ELR (cell line): Measurements from ENCODE around the gene CCR4.
"Not testable (repeated sequence)": the region's sequence is repeated elsewhere in the genome, so short reads cannot be mapped to it uniquely, and the experiment has no call there.

ENCODE experiments used
- DNase-seq: peaks from one replicate; pipeline ENCODE4 v3.0.0-alpha.2; 2015; ENCODE audit warnings: low read depth

The CCR4 gene

DNA sequence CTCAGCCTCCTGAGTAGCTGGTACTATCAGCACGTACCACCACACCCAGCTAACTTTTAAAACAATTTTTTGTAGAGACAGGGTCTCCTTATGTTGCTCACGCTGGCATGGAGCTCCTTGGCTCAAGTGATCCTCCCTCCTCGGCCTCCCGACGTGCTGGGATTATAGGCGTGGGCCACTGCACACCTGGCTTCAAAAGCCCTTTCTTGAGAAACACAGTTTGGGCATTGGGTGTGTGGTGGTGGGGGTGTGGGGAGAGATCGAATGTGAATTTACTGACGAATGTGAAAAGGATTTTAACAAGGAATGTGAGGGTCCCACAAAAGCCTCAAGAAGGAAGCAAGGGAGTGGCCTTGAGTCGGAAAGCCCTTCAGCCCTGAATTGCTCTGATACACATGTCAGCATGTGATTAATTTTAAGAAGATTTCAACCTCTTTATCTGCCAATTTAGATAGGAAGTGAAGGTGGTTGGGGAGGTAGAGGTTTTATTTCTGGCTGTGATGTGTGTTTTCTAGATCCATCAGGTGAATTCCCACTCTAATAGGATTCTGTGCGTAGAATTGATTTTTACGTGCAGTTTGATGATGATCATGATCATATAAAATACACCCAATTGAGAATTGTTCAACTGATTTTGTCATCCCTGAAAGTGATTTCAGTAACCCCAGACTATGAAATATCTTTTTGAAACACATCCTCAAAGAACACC, 1.1 kb downstream of the CCR4 start:
- no peak for DNase-seq

DNA sequence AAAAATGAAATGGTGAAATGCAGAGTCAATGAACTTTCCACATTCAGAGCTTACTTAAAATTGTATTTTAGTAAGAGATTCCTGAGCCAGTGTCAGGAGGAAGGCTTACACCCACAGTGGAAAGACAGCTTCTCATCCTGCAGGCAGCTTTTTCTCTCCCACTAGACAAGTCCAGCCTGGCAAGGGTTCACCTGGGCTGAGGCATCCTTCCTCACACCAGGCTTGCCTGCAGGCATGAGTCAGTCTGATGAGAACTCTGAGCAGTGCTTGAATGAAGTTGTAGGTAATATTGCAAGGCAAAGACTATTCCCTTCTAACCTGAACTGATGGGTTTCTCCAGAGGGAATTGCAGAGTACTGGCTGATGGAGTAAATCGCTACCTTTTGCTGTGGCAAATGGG, 3.1 kb downstream of the CCR4 start:
- no peak for DNase-seq

DNA sequence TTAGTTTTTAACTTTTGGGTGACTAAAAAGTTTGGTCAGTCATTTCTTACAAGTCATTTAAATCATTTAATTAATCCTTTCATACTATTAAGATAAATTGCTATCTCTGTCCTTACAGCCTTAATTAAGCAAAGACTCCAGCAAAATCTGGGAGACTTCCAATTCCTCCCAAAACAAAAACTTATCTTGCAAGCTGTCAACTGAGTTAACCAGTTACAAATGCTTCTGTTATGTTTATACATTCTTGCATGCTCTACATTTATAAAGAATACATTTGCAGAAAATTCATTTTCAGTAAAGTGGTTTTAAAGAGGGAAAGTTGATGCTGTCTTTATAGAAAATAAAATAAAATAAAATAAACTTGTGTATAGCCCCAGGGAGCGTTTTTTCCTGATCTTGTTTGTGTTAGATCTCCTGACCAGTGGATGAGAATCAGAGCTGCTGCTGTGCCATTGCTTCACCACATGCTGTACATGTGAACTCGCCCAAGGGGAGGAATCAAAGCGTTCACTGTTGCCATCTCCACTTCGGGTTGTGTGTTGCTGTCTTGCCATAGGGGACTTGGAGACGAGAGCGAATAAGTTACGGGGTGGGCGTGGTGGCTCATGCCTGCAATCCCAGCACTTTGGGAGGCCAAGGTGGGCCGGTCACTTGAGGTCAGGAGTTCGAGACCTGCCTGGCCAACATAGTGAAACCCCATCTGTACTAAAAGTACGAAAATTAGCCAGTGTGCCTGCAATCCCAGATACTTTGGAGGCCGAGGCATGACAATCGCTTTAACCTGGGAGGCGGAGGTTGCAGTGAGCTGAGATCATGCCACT, 5.5 kb downstream of the CCR4 start:
- DNase-seq, result peak; percentile 4

DNA sequence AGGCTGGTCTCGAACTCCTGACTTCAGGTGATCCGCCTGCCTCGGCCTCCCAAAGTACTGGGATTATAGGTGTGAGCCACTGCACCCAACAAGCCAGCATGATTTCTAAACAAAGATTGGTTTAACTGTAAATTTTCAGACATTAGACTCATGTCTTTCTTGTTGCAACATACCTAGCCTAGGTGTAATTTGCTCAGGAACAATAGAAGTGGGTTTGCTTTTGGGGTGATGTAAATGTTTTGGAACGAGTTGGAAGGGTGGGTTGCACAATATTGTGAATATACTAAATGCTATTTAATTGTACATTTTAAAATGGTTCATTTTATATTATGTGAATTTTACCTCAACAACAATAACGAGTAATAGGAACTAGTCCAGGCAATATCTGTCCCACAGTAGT, 7.1 kb downstream of the CCR4 start:
- no peak for DNase-seq

DNA sequence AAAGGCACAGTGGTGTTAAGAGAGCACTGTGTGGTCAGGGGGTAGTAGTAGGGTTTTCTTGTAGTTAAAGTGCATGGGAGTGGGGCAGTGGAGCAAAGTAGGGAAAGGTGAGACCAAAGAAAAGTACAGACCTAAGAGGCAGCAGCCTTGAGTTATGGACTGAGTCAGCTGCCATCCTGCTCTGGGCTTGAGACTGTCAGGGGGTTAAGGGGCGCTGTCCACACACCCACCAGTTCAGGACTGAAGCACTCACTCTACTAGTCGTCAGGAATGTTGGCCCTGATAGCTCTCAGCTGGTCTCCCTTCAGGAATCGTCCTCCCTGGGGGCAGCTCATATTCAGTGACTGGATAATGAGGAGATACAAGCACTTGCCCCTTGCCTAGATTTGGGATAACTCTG, 7.9 kb downstream of the CCR4 start:
- peak; percentile 2 for DNase-seq

DNA sequence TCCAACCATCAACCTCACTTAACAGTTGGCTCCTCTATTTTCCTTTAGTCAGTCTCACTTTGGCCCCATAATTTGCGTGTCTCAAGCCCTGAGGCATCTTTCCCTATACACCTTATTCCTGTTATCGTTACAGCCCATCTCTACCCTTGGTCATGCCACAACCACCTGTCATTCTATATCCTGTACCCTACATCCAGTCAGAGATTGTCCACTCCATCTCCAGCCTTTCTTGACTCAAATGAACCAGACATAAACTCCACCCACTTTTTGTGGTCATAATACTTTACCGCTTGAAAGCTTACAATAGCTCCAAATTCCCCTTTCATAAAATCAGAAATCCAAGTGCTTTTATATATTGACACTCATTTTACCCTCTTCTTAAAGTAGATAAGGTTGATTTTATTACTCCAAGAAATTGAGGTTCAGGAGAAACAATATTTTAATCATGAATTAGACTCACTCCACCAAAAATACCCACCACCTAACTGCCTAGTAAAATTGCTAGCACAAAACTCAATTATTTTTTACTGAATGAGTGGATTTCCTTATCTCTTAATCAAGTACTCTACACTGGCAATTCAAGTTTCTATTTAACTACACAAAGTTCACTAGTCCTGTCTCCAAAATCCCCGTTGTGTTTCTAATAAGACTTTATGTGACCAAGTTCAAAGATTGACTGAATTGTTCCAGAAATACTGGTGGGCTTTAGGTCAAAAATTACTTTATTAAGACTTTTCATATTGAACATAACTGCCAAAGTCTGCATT, 9.1 kb downstream of the CCR4 start:
- no peak for DNase-seq

DNA sequence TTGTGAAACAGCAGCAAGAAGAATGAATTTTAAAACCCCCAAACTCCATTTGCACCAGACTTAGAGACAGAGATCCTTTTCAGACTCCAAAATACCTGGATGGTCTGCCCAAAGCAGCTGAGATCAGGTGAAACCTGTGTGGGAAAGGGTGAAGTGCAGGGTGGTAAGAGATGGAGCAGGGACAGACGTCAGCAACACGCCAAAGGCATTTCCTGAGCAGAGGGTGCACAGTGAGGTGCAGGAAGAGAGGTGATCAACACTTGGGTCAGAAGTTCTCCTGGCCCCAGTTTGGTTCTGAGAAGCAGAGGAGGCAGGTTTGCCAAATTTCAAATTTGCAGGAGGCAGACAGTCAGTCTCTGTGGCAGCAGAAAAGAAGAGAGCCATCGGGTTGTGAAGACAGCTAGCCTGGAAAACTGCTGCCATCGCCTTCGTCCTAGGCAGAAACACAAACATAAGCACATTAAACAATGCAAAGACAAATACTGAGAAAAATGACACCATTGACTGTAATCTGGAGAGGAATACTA, 9.8 kb downstream of the CCR4 start:
- DNase-seq, result no peak

DNA sequence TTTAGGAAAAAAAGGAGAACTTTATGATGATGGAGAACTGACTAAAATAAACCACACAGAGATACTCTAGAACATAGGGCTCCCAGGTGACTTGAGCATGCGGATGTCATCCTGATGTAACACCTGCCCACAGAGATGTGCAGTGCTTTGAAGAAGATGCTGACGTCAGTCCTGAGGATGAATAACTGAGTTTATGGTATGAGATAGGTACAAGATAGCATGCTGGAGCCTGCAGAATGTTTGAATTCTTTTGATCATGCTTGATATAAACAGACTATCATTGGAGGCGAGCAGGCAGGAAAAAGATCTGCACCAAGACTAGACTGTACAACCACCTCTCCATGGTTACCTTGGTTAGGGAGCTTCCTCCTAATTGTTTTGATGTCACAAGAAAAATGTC, 12.4 kb downstream of the CCR4 start:
- no peak for DNase-seq

DNA sequence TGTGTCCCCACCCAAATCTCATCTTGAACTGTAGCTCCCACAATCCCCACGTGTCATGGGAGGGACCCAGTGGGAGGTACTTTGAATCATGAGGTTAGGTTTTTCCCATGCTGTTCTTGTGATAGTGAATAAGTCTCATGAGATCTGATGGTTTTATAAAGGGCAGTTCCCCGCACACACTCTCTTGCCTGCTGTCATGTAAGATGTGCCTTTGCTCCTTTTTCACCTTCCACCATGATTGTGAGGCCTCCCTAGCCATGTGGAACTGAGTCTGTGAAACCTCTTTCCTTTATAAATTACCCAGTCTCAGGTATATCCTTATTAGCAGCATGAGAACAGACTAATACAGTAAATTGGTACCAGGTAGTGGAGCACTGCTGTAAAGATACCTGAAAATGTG, 13.3 kb downstream of the CCR4 start:
- DNase-seq, result not testable (repeated sequence)

DNA sequence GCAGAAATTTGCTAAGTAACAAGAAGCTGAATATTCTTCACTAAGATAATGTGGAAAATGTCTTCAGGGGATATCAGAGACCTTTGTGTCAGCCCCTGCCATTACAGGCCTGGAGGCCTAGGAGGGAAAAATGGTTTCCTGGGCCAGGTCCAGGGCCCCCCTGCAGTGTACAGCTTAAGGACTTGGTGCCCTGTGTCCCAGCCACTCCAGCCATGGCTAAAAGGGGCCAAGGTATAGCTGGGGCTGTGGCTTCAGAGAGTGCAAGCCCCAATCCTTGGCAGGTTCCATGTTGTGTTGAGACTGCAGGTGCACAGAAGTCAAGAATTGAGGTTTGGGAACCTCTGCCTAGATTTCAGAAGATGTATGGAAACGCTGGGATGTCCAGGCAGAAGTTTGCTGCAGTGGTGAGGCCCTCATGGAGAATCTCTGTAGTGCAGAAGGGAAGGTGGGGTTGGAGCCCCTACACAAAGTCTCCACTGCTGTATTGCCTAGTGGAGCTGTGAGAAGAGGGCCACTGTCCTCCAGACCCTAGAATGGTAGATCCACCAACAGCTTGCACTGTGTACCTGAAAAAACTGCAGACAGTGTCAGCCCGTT, 14.3 kb downstream of the CCR4 start:
- DNase-seq, result not testable (repeated sequence)

DNA sequence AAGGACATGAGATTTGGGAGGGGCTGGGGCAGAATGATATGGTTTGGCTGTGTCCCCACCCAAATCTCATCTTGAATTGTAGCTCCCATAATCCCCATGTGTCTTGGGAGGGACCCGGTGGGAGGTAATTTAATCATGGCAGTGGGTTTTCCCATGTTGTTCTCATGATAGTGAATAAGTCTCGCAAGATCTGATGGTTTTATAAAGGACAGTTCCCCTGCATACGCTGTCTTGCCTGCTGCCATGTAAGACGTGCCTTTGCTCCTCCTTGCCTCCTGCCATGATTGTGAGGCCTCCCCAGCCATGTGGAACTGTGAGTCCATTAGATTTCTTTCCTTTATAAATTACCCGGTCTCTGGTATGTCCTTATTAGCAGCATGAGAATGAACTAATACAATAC, 15.2 kb downstream of the CCR4 start:
- DNase-seq, result not testable (repeated sequence)

DNA sequence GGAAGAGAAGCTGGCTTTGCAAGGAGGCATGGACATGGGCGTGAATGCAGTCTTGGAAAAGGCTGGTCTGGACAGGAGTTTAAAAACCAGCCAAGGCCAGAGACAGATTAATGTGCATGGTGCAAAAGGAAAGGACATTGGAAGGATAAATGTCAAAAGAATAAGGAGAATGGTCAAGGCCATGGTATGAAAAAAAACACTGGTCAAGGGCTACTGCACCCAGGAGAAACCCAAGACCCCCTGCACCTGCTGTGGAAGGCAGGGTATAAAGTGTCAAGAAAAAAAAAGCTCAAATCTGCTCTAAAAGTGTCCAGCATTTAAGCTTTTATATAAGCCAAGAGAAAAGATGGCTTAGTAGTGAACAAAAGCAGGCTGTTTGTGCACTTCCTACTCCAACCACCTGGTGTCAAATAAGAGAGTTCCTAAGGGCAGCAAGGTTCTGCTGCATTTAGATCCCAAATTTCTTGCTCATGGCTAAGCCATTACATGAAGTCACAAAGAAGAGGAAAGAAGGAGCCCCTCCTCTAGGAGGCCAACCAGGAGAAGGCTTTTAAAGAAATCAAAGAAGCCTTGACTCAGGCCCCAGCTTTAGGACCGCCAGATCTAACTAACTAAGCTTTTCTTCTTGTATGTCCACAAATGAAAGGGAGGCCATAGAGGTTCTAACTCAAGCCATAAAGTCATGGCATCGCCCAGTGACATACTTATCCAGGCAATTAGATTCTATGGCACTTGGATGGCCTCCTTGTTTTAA, 16.9 kb downstream of the CCR4 start:
- DNase-seq, result no peak

DNA sequence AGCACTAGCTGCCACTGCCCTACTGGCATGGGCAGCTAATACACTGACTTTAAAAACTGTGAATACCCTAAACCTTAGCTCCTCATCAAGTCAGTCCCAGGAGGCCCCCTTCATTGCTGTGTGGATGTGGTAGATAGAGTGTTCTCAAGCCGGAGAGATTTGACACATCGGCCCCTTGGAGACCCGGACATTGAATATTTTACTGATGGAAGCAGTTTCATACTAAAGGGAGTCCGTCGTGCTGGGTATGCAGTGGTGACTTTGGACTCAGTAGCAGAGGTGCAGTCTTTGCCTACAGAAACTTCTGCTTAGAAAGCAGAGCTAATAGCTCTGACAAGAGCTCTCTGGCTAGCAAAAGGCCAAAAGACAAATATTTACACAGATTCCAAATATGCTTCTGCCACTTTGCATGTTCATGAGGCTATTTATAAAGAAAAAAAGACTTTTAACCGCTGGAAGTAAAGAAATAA, 17.5 kb downstream of the CCR4 start:
- no peak for DNase-seq

DNA sequence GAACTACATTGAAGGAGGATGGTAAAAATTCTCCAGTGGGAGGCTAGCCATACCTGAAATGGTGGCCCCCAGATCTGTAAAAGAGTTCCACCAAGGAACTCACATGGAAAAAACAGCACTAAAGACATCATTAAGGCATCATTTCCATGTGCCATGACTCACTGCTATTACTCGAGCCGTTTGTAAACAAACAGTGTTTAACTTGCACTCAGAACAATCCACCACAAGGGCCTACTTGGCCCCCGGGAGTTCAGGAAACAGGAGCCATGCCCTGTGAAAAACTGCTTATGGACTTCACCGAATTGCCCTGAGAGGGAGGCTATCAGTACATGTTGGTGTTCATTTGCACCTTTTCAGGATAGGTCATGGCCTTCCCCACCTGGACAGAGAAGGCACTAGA, 18.2 kb downstream of the CCR4 start:
- DNase-seq, result peak; percentile 61

DNA sequence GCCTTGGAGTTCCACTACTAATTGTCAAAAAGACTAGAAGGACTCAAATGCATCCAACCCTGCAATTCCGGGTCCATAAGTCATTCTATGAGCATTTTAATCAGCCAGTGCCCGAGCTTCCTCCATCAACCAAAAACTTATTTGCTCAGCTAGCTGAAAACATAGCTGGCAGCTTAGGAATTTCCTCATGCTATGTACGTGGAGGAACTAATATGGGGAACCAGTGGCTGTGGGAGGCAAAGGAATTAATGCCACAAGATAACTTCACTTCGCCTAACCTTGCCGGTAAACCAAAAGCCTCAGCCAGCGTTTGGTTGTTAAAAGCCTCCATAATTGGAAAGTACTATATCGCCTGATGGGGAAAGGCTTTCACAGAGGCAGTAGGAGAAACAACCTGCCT, 19.8 kb downstream of the CCR4 start:
- DNase-seq, result not testable (repeated sequence)

DNA sequence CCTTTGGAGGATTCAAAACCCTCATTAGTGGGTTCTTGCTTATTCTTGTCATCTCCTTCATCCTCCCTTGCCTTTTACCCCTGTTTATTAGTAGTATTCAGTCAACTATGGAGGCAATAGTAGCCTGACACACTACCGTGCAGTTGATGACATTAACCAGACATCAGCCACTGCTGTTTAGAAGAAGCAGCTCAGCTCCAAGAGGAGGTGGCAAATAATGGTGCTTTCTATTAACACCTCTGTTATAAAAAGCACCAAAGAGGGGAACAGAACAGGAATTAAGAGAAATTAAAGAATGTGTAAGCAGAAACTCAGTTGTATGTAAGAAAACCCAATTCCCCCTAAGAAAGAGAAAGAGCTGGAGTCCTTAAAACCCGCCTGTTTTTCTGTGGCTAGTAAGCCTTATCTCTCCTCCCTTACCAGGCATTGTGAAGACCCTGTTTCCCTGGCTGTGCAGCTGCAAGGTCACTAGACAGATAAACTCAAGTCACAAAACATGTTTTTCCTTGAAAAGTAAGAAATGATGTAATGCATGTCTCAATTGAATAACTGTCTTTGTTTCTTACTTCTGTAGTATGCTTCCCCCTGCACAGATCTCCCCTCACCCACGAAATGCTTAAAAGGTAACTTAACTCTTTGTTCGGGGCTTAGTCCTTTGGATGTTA, 21.2 kb downstream of the CCR4 start:
- no peak for DNase-seq

DNA sequence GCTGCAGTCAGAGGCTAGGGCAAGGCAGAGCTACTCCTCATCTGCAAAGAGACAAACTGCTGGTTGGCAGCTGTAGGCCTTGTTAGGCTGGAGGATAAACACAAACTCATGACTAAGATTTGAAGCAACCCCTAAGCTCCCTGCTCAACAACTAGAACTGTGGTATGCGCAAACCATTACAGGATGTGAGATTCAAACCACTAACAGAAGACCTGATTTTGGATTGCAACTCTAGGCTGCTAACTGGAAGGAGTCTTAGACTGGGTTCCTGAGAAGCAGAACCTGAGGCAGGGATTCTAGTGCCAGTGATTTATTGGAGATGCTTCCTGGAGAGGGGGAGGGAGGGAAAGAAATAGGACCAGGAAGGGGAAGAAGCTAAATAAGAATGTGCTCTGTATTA, 22.5 kb downstream of the CCR4 start:
- DNase-seq, result peak; percentile 49

DNA sequence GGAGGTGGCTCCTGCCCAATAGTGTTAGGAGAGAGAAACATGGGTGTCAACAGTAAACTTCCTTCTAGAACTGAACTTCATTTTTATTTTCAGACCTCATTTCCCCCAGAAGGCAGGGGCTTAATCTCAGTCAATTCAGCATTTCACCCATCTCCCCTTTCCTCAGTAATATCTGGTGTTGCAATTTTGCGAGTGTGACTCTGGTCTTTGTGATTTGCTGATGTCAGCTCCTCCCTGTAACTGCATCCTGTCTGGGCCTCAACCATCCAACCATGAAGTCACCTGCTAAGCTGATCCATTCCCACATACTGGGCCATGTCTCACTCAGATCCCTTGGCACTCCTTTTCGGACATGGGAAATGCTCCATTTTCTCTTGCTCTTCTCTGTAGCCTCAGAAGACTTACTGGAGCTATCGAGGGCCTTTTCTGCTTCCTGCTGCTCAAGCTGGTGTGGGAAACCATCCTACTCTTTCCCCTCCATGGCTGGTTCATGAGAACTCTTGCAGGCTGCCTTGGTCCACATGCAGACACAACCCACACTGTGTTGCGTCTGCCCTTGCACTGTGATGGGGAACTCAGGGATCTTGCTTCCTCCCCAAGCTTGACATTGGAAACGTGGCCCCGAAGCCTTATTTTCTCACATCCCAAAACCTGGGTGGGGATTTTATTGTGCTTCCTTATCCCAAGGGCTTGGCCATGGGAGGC, 24.6 kb downstream of the CCR4 start:
- no peak for DNase-seq

DNA sequence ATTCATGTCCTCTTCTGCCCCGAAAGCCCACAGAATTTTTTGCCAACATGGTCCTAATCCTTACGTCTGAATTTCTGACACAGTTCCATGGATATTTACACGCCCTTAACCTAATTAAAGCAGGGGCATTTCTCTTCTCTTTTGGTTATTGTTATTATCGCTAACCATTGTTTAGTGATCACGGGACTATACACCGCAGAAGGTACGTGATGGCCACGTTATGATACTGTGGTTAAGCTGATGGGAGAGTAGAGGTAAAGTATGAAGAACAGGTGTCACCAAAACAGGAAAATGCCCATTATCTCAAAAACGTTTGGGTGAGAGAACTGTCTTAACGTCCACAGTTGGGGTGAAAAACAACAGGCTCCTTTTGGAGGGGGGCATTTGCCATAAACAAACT, 26.4 kb downstream of the CCR4 start:
- no peak for DNase-seq

DNA sequence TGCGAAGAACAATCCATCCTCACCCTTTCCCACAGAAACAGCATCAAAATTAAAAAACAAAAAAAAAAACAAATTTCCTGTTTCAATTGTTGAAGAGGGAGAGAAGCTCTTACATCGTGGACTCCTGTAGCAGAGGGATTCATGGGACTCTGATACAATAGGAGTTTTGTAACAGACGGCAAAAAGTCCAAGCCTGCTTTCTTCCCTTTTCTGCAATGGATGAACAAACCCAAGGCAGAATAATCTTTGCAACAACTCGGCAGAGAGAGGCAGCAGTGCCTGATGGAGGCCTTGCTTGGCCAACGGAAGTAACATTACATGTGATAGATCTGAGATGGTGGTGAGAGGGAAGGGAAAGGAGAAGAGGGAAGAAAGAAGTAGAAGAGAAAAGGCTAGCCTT, 26.9 kb downstream of the CCR4 start:
- DNase-seq, result no peak
